Psoas muscle (tissue), 8 donors: Measurements from ENCODE around the gene PTPRH. TPM values are rescaled to one million over a fixed set of nuclear protein-coding genes. Genes with fewer than 3 reads are reported as not detected.
A peak's percentile ranks its signal among the peaks of the same experiment; 100 is the strongest.

Experiments used
- ATAC-seq, 4 donors: fragments of 200-7000 bp; cut with Tn5 transposase; one replicate each; pipeline ENCODE4 v1.9.1; 2020; ENCODE audit warnings: moderate library complexity in 3 of 4, mild to moderate bottlenecking in 2 of 4
- DNase-seq, 2 donors: peaks; one replicate each; pipeline ENCODE4 v3.0.0-alpha.2; 2020
- H3K27ac ChIP-seq: fragments of 200-600 bp; one replicate; pipeline ENCODE4 v1.8.0; 2022
- H3K27me3 ChIP-seq, 3 donors: fragments of 200-600 bp in 1 of 3; one replicate each; pipeline versions ENCODE4 v1.6.1 to v1.8.0; 2013 to 2022; ENCODE audit warnings: low read length in 2 of 3, mild to moderate bottlenecking in 2 of 3, moderate library complexity in 1 of 3; ENCODE audit not compliant: insufficient read depth in 3 of 3
- H3K36me3 ChIP-seq, 2 donors: fragments of 200-600 bp in 1 of 2; one replicate each; pipeline versions ENCODE4 v1.6.1 to v1.8.0; 2013 to 2022; ENCODE audit warnings: low read depth in 1 of 2, mild to moderate bottlenecking in 1 of 2, moderate library complexity in 1 of 2; ENCODE audit not compliant: insufficient read depth in 1 of 2
- H3K4me1 ChIP-seq: fragments of 200-600 bp; one replicate; pipeline ENCODE4 v1.8.0; 2022
- H3K4me3 ChIP-seq: fragments of 200-600 bp; one replicate; pipeline ENCODE4 v1.8.0; 2022; ENCODE audit warnings: mild to moderate bottlenecking
- H3K9me3 ChIP-seq: fragments of 200-600 bp; one replicate; pipeline ENCODE4 v1.8.0; 2022
- CTCF ChIP-seq: fragments of 200-600 bp; IDR thresholded peaks from one replicate; pipeline ENCODE4 v1.8.0; 2022; ENCODE audit warnings: antibody characterized with exemption
- WGBS, 3 donors: extraction: QIAGEN DNeasy Blood & Tissue Kit; methylation state at CpG; one replicate each; pipeline versions ENCODE4 v1.1.6 to v1.1.7; 2013; 5-methylcytosine and 5-hydroxymethylcytosine counted together
- intact Hi-C, 2 donors: fragments of 100-400 bp; cut with DNase I; formaldehyde crosslinking; loops; one replicate each; pipeline versions ENCODE4 v1.11.0 to v1.14.2; 2022
- polyA plus RNA-seq, 3 donors: library from polyadenylated mRNA; stranded (reverse); fragments of 200-250 nt; gene quantifications; one replicate each; pipeline ENCODE4 v1.2.3, GENCODE V29; 2013
- total RNA-seq, 4 donors: library from RNA; stranded (reverse); fragmentation: NEBNext Ultra II Directional in 2 of 4; extraction: Animal tissue kit (Norgen Biotek cat#: 25700) in 2 of 4; gene quantifications; one replicate each; pipeline versions ENCODE4 v1.2.1 to v1.2.4, GENCODE V29; 2021 to 2023
- donor health status: healthy with polysubstance abuse.
- donor health status: DM: no; HTN: no; CAD: no; lungs with moderate emphysema.
- donor health status: Bipolar disorder and iron deficiency.
- donor health status: healthy.
- donor health status: DM: yes; HTN: yes; CAD: no.
- donor health status: DM: no; HTN: no; CAD: no.
- donor health status: DM: no; HTN: no; CAD: no.
- donor health status: DM: yes; HTN: yes; CAD: no.

The PTPRH gene
- total and polyA plus RNA-seq, 7 donors, result 0.04 to 0.18 (median 0.13) TPM; not detected in 1

GRCh38 chr19:55160986-55161365 lies 48.3 kb downstream of the PTPRH start:
- no peaks in the 10 kb centered on the region for H3K36me3 ChIP-seq
- no peaks in the 10 kb centered on the region for H3K9me3 ChIP-seq
- H3K27me3 ChIP-seq, result peaks cover 0 to 33% (median 4%) of the 10 kb centered on the region in 3 donors
- DNase-seq (no peak), ATAC-seq (no peak)
- WGBS, 3 donors, result 13 to 19% (median 18%) methylated on average over 22 to 32 of the region's 32 CpGs
- H3K27ac ChIP-seq, result no peak overlapping the region
- intact Hi-C loops, result loop anchor here (2.0 kb wide), 2 partner anchors 72 to 74 kb away; no protein-coding TSS in a partner anchor
- no peak overlapping the region for H3K4me3 ChIP-seq
- no peaks in the 10 kb centered on the region for H3K4me1 ChIP-seq
- no peak for TF ChIP-seq CTCF

DNA sequence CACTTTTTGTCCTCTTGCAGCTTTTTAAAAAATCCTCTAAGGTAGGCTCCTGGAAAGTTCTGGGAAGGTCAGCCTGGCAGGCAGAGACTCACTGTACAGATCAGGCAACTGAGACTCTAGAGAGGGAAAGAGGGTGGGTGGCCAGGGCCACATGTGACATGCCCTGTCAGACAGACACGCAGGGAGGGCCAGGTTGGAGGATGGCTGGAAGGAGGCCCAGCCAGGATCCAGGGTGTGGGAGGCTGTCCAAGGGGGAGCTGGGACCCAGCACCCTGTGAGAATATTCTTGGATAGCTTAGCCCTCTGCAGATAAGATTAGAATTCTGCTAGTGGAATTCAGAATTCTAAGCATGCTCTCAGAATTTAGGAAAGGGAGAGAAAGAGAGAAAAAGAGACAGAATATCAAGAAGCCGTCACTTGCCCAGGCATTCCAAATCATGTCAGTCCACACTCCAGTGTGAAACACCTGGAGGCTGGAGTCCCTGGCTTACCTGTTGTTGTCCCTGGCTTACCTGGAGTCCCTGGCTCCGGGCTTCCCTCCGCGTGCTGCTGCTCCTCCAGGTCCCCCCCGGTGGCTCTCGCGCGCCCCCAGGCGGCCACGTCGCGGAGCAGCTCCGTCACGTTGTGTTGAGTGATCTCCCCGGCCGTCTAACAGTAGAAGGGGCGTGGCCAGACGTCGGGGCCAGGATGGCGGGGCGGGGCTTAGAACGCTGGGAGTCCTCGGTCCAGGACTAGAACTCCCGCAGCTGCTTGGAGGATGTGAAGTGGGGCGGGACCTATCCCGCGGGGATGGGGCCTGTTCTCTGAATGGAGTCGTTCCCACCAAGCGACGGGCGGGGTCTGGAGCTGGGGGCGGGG lies 48.9 kb downstream of the PTPRH start:
- intact Hi-C loops, result loop anchor here (2.0 kb wide), 2 partner anchors 72 to 74 kb away; no protein-coding TSS in a partner anchor
- TF ChIP-seq CTCF, result peak; percentile 70
- H3K27ac ChIP-seq, result no peak overlapping the region

GRCh38 chr19:55158848-55159749 lies 50.2 kb downstream of the PTPRH start:
- no peak overlapping the region for H3K4me3 ChIP-seq
- intact Hi-C loops, result no loop called here
- peak; percentile 45 to 68 for DNase-seq
- peak overlapping the region; percentile 53 for H3K27ac ChIP-seq
- ATAC-seq, result peak; percentile 48 to 72 (median 64)
- no peak for TF ChIP-seq CTCF
- no peaks in the 10 kb centered on the region for H3K9me3 ChIP-seq
- H3K27me3 ChIP-seq, result peaks cover 0 to 35% (median 6%) of the 10 kb centered on the region in 3 donors
- 38 to 46% (median 43%) methylated on average over 17 to 18 of the region's 18 CpGs for WGBS, 3 donors
- H3K4me1 ChIP-seq, result no peaks in the 10 kb centered on the region
- no peaks in the 10 kb centered on the region for H3K36me3 ChIP-seq

More for the DNA sequence above, 48.9 kb downstream of the PTPRH start:
- 4 to 5% (median 5%) methylated on average over 29 to 33 of the region's 33 CpGs for whole genome bisulfite sequencing, 3 donors
- Histone ChIP-seq H3K9me3 (no peaks in the 10 kb centered on the region), H3K4me3 (no peak overlapping the region), H3K27me3 (peaks cover 0 to 33% (median 4%) of the 10 kb centered on the region in 3 donors), H3K4me1 (no peaks in the 10 kb centered on the region), H3K36me3 (no peaks in the 10 kb centered on the region)
- ATAC-seq (peak; percentile 80 to 84 (median 83)), DNase-seq (peak; percentile 84 to 92)

DNA sequence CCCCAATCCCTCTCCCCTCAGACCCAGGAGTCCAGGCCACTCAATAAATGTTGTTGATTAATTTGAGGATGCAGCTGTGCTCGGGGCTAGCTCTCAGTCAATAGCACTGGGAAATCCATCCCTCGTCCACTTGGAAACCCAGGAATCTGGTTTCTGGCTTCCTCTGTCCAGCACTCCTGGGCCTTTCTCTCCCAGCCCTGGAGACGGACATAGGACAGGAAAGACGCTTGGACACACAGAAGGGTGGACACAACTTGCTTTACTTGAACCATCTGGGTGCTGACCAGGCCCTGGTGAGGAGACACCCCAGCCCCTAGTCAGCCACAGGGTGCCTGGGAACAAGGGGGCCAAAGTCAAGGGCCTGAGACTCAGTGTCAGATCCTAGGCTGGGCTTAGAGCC lies 50.9 kb downstream of the PTPRH start:
- TF ChIP-seq CTCF, result no peak
- no peak for DNase-seq
- H3K4me3 ChIP-seq, result no peak overlapping the region
- ATAC-seq, result no peak
- H3K4me1 ChIP-seq, result no peaks in the 10 kb centered on the region
- H3K9me3 ChIP-seq, result no peaks in the 10 kb centered on the region
- WGBS, 3 donors, result 44 to 68% (median 56%) methylated on average over 4 of the region's 4 CpGs
- intact Hi-C loops, result no loop called here
- peak overlapping the region; percentile 53 for H3K27ac ChIP-seq
- H3K36me3 ChIP-seq, result no peaks in the 10 kb centered on the region
- peaks cover 0 to 35% (median 6%) of the 10 kb centered on the region in 3 donors for H3K27me3 ChIP-seq
